ENCODE data around the gene OSBPL5. TPM values are rescaled to one million over a fixed set of nuclear protein-coding genes. Genes with fewer than 3 reads are reported as not detected.

OSBPL5 gene
- total and polyA plus RNA-seq, 5 experiments from 2014 or later: 4.4 to 18.3 (median 5.5) TPM

GRCh38 chr11:3137486-3138177, 27.5 kb downstream of the OSBPL5 start:
- peak in 1 of 2 donors; percentile 39 for ATAC-seq
- Mint-ChIP-seq H3K4me3 (peak overlapping the region in 1 of 10 donors; percentile 18), H3K4me1 (peaks cover 19 to 54% (median 43%) of the 10 kb centered on the region in 4 donors), H3K36me3 (no peaks in the 10 kb centered on the region), H3K27me3 (no peaks in the 10 kb centered on the region), H3K9me3 (no peaks in the 10 kb centered on the region), H3K27ac (peak overlapping the region in 6 of 10 donors; percentile 2 to 85 (median 62))
- POLR2A ChIA-PET: no interaction called here
- DNase-seq: peak in 2 of 10 donors; percentile 1 to 57

- H3K4me1 Mint-ChIP-seq: peaks cover 20 to 54% (median 40%) of the 10 kb centered on the region in 4 donors
- peak overlapping the region in 8 of 10 donors; percentile 8 to 85 (median 56) for H3K27ac Mint-ChIP-seq
- H3K27me3 Mint-ChIP-seq: no peaks in the 10 kb centered on the region
- ATAC-seq (peak in 1 of 2 donors; percentile 51), DNase-seq (peak in 3 of 10 donors; percentile 8 to 57 (median 44))
- peak overlapping the region in 5 of 10 donors; percentile 19 to 70 (median 30) for H3K4me3 Mint-ChIP-seq
- H3K9me3 Mint-ChIP-seq: no peaks in the 10 kb centered on the region
- POLR2A ChIA-PET: no interaction called here
- no peaks in the 10 kb centered on the region for H3K36me3 Mint-ChIP-seq
Measured at GRCh38 chr11:3136546-3137455, 28.3 kb downstream of the OSBPL5 start.

GRCh38 chr11:3135481-3136440, 29.3 kb downstream of the OSBPL5 start:
- peaks cover 20 to 54% (median 39%) of the 10 kb centered on the region in 4 donors for H3K4me1 Mint-ChIP-seq
- peak overlapping the region in 4 of 10 donors; percentile 34 to 70 (median 44) for H3K4me3 Mint-ChIP-seq
- peak overlapping the region in 5 of 10 donors; percentile 8 to 83 (median 21) for H3K27ac Mint-ChIP-seq
- no peaks in the 10 kb centered on the region for H3K27me3 Mint-ChIP-seq
- no peaks in the 10 kb centered on the region for H3K9me3 Mint-ChIP-seq
- DNase-seq: peak in 2 of 10 donors; percentile 38 to 46
- peak; percentile 23 to 61 for ATAC-seq
- no peaks in the 10 kb centered on the region for H3K36me3 Mint-ChIP-seq
- POLR2A ChIA-PET: no interaction called here

GRCh38 chr11:3134651-3135480, 30.2 kb downstream of the OSBPL5 start:
- Mint-ChIP-seq H3K4me3 (peak overlapping the region in 3 of 10 donors; percentile 39 to 53 (median 49)), H3K9me3 (no peaks in the 10 kb centered on the region), H3K27me3 (no peaks in the 10 kb centered on the region), H3K27ac (peak overlapping the region in 4 of 10 donors; percentile 4 to 44 (median 23)), H3K4me1 (peaks cover 20 to 54% (median 37%) of the 10 kb centered on the region in 4 donors), H3K36me3 (no peaks in the 10 kb centered on the region)
- POLR2A ChIA-PET: no interaction called here
- peak in 1 of 10 donors; percentile 52 for DNase-seq
- no peak for ATAC-seq

- POLR2A ChIA-PET: no interaction called here
- Mint-ChIP-seq H3K9me3 (no peaks in the 10 kb centered on the region), H3K27me3 (no peaks in the 10 kb centered on the region), H3K27ac (no peak overlapping the region), H3K4me3 (no peak overlapping the region), H3K4me1 (peaks cover 20 to 54% (median 36%) of the 10 kb centered on the region in 4 donors), H3K36me3 (no peaks in the 10 kb centered on the region)
- DNase-seq: peak in 1 of 10 donors; percentile 50
- ATAC-seq: no peak
Measured at GRCh38 chr11:3134218-3134621, 30.9 kb downstream of the OSBPL5 start.

GRCh38 chr11:3133261-3134217, 31.6 kb downstream of the OSBPL5 start:
- Mint-ChIP-seq H3K4me1 (peaks cover 19 to 50% (median 34%) of the 10 kb centered on the region in 4 donors), H3K4me3 (peak overlapping the region in 1 of 10 donors; percentile 43), H3K27ac (peak overlapping the region in 2 of 10 donors; percentile 14 to 79), H3K27me3 (no peaks in the 10 kb centered on the region), H3K9me3 (no peaks in the 10 kb centered on the region), H3K36me3 (no peaks in the 10 kb centered on the region)
- ATAC-seq (no peak), DNase-seq (peak in 1 of 10 donors; percentile 49)
- POLR2A ChIA-PET: no interaction called here

- ATAC-seq: no peak
- Mint-ChIP-seq H3K9me3 (no peaks in the 10 kb centered on the region), H3K4me3 (peak overlapping the region in 1 of 10 donors; percentile 43), H3K36me3 (no peaks in the 10 kb centered on the region), H3K27ac (peak overlapping the region in 2 of 10 donors; percentile 14 to 79), H3K4me1 (peaks cover 19 to 46% (median 34%) of the 10 kb centered on the region in 4 donors), H3K27me3 (no peaks in the 10 kb centered on the region)
- peak in 1 of 10 donors; percentile 56 for DNase-seq
- POLR2A ChIA-PET: no interaction called here
Measured at GRCh38 chr11:3132831-3133260, 32.3 kb downstream of the OSBPL5 start.

GRCh38 chr11:3132271-3132781, 32.8 kb downstream of the OSBPL5 start:
- DNase-seq (no peak), ATAC-seq (no peak)
- Mint-ChIP-seq H3K4me1 (peaks cover 18 to 41% (median 30%) of the 10 kb centered on the region in 4 donors), H3K36me3 (no peaks in the 10 kb centered on the region), H3K27ac (peak overlapping the region in 1 of 10 donors; percentile 79), H3K9me3 (no peaks in the 10 kb centered on the region), H3K27me3 (no peaks in the 10 kb centered on the region), H3K4me3 (peak overlapping the region in 1 of 10 donors; percentile 58)
- POLR2A ChIA-PET: no interaction called here

- Mint-ChIP-seq H3K27me3 (no peaks in the 10 kb centered on the region), H3K4me1 (peaks cover 13 to 32% (median 22%) of the 10 kb centered on the region in 4 donors), H3K9me3 (no peaks in the 10 kb centered on the region), H3K36me3 (no peaks in the 10 kb centered on the region), H3K4me3 (no peak overlapping the region), H3K27ac (no peak overlapping the region)
- POLR2A ChIA-PET: no interaction called here
- no peak for DNase-seq
- ATAC-seq: no peak
Measured at GRCh38 chr11:3131330-3131941, 33.7 kb downstream of the OSBPL5 start.

All from naive thymus-derived CD8-positive, alpha-beta T cell (primary cell).